Measurements from ENCODE around the gene KIF12.

The KIF12 gene

DNA sequence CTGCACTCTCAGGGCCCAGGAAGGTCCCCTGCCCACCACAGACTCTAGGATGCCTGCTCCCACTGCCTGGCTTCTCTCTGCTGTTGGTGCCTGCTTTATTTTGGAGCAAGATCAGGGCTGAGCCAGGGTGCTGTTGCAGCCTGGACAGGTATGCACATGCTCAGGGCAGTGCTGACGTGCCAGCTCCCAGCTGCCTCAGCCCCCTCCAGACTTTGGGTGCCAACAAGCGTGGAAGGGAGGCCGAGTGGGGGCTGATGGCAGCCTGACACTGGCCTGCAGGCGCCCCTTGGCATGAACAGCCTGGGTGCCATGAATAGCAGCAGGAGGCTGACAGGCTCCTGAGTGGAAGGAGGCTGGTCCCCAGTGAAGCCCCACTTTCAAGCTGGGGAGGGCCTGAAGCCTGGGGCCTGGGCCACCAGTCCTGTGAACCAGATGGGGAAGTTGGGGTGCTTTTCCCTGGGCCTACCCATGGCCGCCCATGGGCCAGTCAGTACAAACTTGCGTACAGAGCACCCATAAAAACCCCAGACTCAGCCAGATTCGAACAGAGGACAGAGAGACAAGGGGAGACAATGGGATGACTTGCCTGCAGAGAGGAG lies 27.8 kb downstream of the KIF12 start:
- no peaks in the 10 kb centered on the region for H3K36me3 ChIP-seq (ENCODE audit: control insufficient read depth in 1 of 2, insufficient read depth in 2 of 2, low read length in 2 of 2)
- no peak overlapping the region for H3K27ac ChIP-seq (ENCODE audit: low read length)
- peaks cover under 1% of the 10 kb centered on the region for H3K27me3 ChIP-seq (ENCODE audit: low read depth, low read length)
- H3K4me3 ChIP-seq (ENCODE audit: low read depth in 1 of 2, low read length in 2 of 2) = no peak overlapping the region
- H3K9me3 ChIP-seq (ENCODE audit: control insufficient read depth in 1 of 2, low read length in 2 of 2) = no peaks in the 10 kb centered on the region
- peaks cover 0 to 8% of the 10 kb centered on the region in 2 donors for H3K4me1 ChIP-seq (ENCODE audit: control insufficient read depth in 1 of 2, insufficient read depth in 2 of 2, low read length in 2 of 2)

- peaks cover 0 to 8% of the 10 kb centered on the region in 2 donors for H3K4me1 ChIP-seq (ENCODE audit: control insufficient read depth in 1 of 2, insufficient read depth in 2 of 2, low read length in 2 of 2)
- no peak overlapping the region for H3K27ac ChIP-seq (ENCODE audit: low read length)
- H3K9me3 ChIP-seq (ENCODE audit: control insufficient read depth in 1 of 2, low read length in 2 of 2) = no peaks in the 10 kb centered on the region
- H3K27me3 ChIP-seq (ENCODE audit: low read depth, low read length) = no peaks in the 10 kb centered on the region
- no peaks in the 10 kb centered on the region for H3K36me3 ChIP-seq (ENCODE audit: control insufficient read depth in 1 of 2, insufficient read depth in 2 of 2, low read length in 2 of 2)
- no peak overlapping the region for H3K4me3 ChIP-seq (ENCODE audit: low read depth in 1 of 2, low read length in 2 of 2)
Measured at GRCh38 chr9:114070188-114071103, 28.6 kb downstream of the KIF12 start.

- Histone ChIP-seq H3K27me3 (ENCODE audit: low read depth, low read length) (no peaks in the 10 kb centered on the region), H3K4me3 (ENCODE audit: low read depth in 1 of 2, low read length in 2 of 2) (no peak overlapping the region), H3K27ac (ENCODE audit: low read length) (no peak overlapping the region), H3K9me3 (ENCODE audit: control insufficient read depth in 1 of 2, low read length in 2 of 2) (no peaks in the 10 kb centered on the region), H3K4me1 (ENCODE audit: control insufficient read depth in 1 of 2, insufficient read depth in 2 of 2, low read length in 2 of 2) (peaks cover 0 to 8% of the 10 kb centered on the region in 2 donors), H3K36me3 (ENCODE audit: control insufficient read depth in 1 of 2, insufficient read depth in 2 of 2, low read length in 2 of 2) (no peaks in the 10 kb centered on the region)
Measured at GRCh38 chr9:114069476-114070187, 29.5 kb downstream of the KIF12 start.

GRCh38 chr9:114065304-114065703 lies 33.8 kb downstream of the KIF12 start:
- Histone ChIP-seq H3K27ac (ENCODE audit: low read length) (no peak overlapping the region), H3K4me1 (ENCODE audit: control insufficient read depth in 1 of 2, insufficient read depth in 2 of 2, low read length in 2 of 2) (no peaks in the 10 kb centered on the region), H3K9me3 (ENCODE audit: control insufficient read depth in 1 of 2, low read length in 2 of 2) (no peaks in the 10 kb centered on the region), H3K36me3 (ENCODE audit: control insufficient read depth in 1 of 2, insufficient read depth in 2 of 2, low read length in 2 of 2) (no peaks in the 10 kb centered on the region), H3K4me3 (ENCODE audit: low read depth in 1 of 2, low read length in 2 of 2) (no peak overlapping the region), H3K27me3 (ENCODE audit: low read depth, low read length) (no peaks in the 10 kb centered on the region)

DNA sequence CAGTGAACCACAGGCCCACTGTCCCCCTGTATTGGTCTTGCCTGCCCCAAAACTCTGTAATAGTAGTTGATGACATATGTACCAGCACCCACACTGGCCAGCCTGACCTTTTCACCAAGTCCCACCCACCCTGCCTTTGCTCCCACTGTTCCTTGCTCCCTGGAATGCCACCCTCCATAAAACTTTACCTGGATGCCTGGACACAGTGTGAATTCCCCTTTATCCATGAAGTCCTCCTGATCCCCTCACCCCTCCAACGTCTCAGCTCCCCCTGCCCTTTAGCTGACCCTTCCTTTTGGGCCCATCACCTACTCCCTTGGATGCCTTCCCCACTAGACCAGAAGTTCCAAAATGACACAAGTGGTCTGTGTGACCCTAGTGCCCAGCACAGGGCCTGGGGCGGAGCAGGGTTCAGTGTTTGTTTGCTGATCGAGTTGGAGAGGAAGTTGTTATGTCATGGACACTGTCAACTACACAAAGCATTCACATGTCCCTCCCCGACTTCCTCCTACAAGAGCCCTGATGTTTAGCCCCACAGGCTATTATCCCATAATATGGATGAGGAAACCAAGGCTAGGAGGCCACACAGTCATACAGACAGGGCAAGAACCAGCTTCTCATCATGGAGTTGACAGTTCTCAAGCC lies 37.1 kb downstream of the KIF12 start:
- no peak overlapping the region for H3K4me3 ChIP-seq (ENCODE audit: low read depth in 1 of 2, low read length in 2 of 2)
- H3K27ac ChIP-seq (ENCODE audit: low read length) = no peak overlapping the region
- H3K27me3 ChIP-seq (ENCODE audit: low read depth, low read length) = no peaks in the 10 kb centered on the region
- no peaks in the 10 kb centered on the region for H3K4me1 ChIP-seq (ENCODE audit: control insufficient read depth in 1 of 2, insufficient read depth in 2 of 2, low read length in 2 of 2)
- no peaks in the 10 kb centered on the region for H3K9me3 ChIP-seq (ENCODE audit: control insufficient read depth in 1 of 2, low read length in 2 of 2)
- no peaks in the 10 kb centered on the region for H3K36me3 ChIP-seq (ENCODE audit: control insufficient read depth in 1 of 2, insufficient read depth in 2 of 2, low read length in 2 of 2)

DNA sequence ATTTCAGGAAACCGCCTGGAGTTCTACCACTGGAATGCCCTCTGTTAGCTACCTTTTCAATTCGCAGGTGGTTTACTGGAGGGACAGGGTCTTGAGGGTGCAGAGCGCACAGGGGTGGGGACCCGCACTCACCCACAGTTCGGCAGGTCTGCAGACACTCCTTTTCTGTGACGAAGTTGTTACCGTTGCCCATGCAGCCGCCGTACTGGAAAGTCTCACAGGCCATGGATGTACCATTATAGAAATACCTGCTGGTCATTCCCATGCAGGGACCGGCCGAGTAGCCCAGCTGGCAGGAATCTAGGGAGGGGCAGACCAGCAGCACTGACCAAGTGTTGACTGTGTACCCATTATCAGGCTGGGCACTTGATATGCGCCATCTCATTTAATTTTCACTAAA lies 37.8 kb downstream of the KIF12 start:
- no peaks in the 10 kb centered on the region for H3K36me3 ChIP-seq (ENCODE audit: control insufficient read depth in 1 of 2, insufficient read depth in 2 of 2, low read length in 2 of 2)
- H3K27me3 ChIP-seq (ENCODE audit: low read depth, low read length) = no peaks in the 10 kb centered on the region
- H3K9me3 ChIP-seq (ENCODE audit: control insufficient read depth in 1 of 2, low read length in 2 of 2) = no peaks in the 10 kb centered on the region

GRCh38 chr9:114060711-114061110 lies 38.4 kb downstream of the KIF12 start:
- H3K4me1 ChIP-seq (ENCODE audit: control insufficient read depth in 1 of 2, insufficient read depth in 2 of 2, low read length in 2 of 2) = no peaks in the 10 kb centered on the region
- H3K4me3 ChIP-seq (ENCODE audit: low read depth in 1 of 2, low read length in 2 of 2) = no peak overlapping the region
- no peaks in the 10 kb centered on the region for H3K27me3 ChIP-seq (ENCODE audit: low read depth, low read length)
- H3K36me3 ChIP-seq (ENCODE audit: control insufficient read depth in 1 of 2, insufficient read depth in 2 of 2, low read length in 2 of 2) = no peaks in the 10 kb centered on the region
- no peaks in the 10 kb centered on the region for H3K9me3 ChIP-seq (ENCODE audit: control insufficient read depth in 1 of 2, low read length in 2 of 2)
- H3K27ac ChIP-seq (ENCODE audit: low read length) = no peak overlapping the region

More for the DNA sequence above, 37.8 kb downstream of the KIF12 start:
- Histone ChIP-seq H3K27ac (ENCODE audit: low read length) (no peak overlapping the region), H3K4me1 (ENCODE audit: control insufficient read depth in 1 of 2, insufficient read depth in 2 of 2, low read length in 2 of 2) (no peaks in the 10 kb centered on the region), H3K4me3 (ENCODE audit: low read depth in 1 of 2, low read length in 2 of 2) (no peak overlapping the region)

DNA sequence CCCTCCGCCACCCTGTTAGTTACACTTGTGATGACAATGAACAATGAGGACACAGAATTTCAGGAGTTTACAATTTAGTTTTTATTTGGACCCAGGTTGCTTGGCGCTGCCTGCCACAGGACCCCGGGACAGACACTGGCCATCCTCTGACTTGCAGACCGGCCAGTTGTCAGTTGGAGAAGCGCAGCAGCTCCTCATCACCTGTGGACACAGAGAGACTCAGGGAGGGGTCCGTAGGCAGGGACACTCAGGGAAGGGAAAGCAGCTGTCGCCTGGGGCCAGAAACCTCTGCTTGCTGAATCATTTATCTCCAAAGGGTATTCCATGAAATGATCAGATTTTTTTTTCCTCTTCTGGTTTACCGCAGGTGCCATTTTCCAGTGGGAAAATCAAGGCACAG lies 39.0 kb downstream of the KIF12 start:
- no peaks in the 10 kb centered on the region for H3K4me1 ChIP-seq (ENCODE audit: control insufficient read depth in 1 of 2, insufficient read depth in 2 of 2, low read length in 2 of 2)
- no peak overlapping the region for H3K4me3 ChIP-seq (ENCODE audit: low read depth in 1 of 2, low read length in 2 of 2)
- no peak overlapping the region for H3K27ac ChIP-seq (ENCODE audit: low read length)
- no peaks in the 10 kb centered on the region for H3K27me3 ChIP-seq (ENCODE audit: low read depth, low read length)
- H3K9me3 ChIP-seq (ENCODE audit: control insufficient read depth in 1 of 2, low read length in 2 of 2) = no peaks in the 10 kb centered on the region
- H3K36me3 ChIP-seq (ENCODE audit: control insufficient read depth in 1 of 2, insufficient read depth in 2 of 2, low read length in 2 of 2) = no peaks in the 10 kb centered on the region

DNA sequence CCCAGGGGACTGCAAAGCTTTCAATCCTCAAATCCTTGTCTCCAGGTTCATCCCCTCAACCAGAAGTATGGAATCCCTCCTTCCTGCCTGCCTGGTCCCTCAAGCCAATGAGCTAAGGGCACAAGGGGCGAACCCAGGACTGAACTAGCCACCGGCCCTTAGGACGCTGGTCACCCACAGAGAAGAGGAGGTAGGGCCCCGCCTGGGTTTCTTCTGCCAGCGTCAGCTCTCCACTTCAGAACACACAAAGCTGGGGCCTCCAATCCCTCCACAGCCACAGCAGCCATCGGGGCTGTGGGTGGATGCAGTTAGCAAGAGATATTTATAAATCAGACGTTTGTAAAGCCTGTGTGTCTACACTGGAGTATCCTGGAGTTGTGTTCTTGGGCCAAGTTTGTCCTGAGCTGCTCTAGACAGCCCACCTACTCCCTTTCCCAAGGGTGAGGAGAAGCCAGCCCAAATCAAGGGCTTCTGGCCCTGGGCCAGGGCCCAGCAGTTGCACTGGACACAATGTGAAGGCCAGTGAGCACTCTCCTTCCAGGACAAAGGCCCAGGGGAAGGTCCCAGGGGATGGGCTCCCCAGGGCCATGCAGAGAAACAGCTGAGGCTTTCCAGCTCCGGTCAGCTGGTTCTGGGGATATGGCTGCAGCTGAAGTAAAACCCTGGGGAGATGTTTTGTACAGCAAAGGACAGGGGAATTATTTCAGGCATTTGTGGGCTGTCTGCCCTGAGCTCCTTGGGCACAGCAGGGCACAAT lies 39.9 kb downstream of the KIF12 start:
- H3K27me3 ChIP-seq (ENCODE audit: low read depth, low read length) = no peaks in the 10 kb centered on the region
- no peaks in the 10 kb centered on the region for H3K4me1 ChIP-seq (ENCODE audit: control insufficient read depth in 1 of 2, insufficient read depth in 2 of 2, low read length in 2 of 2)
- H3K27ac ChIP-seq (ENCODE audit: low read length) = no peak overlapping the region
- no peaks in the 10 kb centered on the region for H3K9me3 ChIP-seq (ENCODE audit: control insufficient read depth in 1 of 2, low read length in 2 of 2)
- H3K4me3 ChIP-seq (ENCODE audit: low read depth in 1 of 2, low read length in 2 of 2) = no peak overlapping the region
- no peaks in the 10 kb centered on the region for H3K36me3 ChIP-seq (ENCODE audit: control insufficient read depth in 1 of 2, insufficient read depth in 2 of 2, low read length in 2 of 2)

GRCh38 chr9:114058688-114059046 lies 40.4 kb downstream of the KIF12 start:
- Histone ChIP-seq H3K4me3 (ENCODE audit: low read depth in 1 of 2, low read length in 2 of 2) (no peak overlapping the region), H3K9me3 (ENCODE audit: control insufficient read depth in 1 of 2, low read length in 2 of 2) (no peaks in the 10 kb centered on the region), H3K27me3 (ENCODE audit: low read depth, low read length) (no peaks in the 10 kb centered on the region), H3K4me1 (ENCODE audit: control insufficient read depth in 1 of 2, insufficient read depth in 2 of 2, low read length in 2 of 2) (no peaks in the 10 kb centered on the region), H3K36me3 (ENCODE audit: control insufficient read depth in 1 of 2, insufficient read depth in 2 of 2, low read length in 2 of 2) (no peaks in the 10 kb centered on the region), H3K27ac (ENCODE audit: low read length) (no peak overlapping the region)
